HG03280 (cell line): ENCODE data around the gene ULK1.
"Not testable (repeated sequence)": the region's sequence is repeated elsewhere in the genome, so short reads cannot be mapped to it uniquely, and the experiment has no call there.

ENCODE experiments used
- ATAC-seq: cut with Tn5 transposase; IDR thresholded peaks from one replicate; pipeline ENCODE4 v1.9.1; 2021; ENCODE audit warnings: mild to moderate bottlenecking, moderate library complexity; ENCODE audit not compliant: unreplicated experiment

ULK1 gene

GRCh38 chr12:131941116-131941986 is 46.9 kb downstream of the ULK1 start:
- no peak for ATAC-seq

- no peak for ATAC-seq
Observed at GRCh38 chr12:131941987-131942341, 47.5 kb downstream of the ULK1 start.

GRCh38 chr12:131942671-131943070 is 48.2 kb downstream of the ULK1 start:
- no peak for ATAC-seq

GRCh38 chr12:131943389-131943788 is 49.0 kb downstream of the ULK1 start:
- ATAC-seq: no peak

GRCh38 chr12:131943876-131944275 is 49.5 kb downstream of the ULK1 start:
- no peak for ATAC-seq

- ATAC-seq: no peak
Observed at GRCh38 chr12:131944601-131945251, 50.3 kb downstream of the ULK1 start.

DNA sequence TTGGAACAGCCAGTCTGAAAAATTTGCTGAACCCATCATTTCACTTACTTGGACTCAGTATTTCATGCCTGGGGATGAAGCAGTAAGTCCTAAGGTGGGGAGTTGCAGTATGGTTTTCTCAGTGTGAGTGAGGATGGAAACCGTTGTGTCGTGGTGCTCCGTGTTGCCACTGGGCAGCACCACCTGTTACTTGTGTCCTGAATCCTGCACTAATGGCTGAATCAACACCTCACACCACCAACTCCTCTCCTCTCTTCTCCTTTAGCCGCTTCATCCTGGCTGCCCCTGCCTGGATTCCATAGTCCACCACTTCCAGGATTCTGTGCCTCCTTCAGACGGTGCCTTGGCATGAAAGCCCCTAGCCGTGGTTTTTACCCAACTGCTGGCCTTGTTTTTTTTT is 52.3 kb downstream of the ULK1 start:
- ATAC-seq: no peak

DNA sequence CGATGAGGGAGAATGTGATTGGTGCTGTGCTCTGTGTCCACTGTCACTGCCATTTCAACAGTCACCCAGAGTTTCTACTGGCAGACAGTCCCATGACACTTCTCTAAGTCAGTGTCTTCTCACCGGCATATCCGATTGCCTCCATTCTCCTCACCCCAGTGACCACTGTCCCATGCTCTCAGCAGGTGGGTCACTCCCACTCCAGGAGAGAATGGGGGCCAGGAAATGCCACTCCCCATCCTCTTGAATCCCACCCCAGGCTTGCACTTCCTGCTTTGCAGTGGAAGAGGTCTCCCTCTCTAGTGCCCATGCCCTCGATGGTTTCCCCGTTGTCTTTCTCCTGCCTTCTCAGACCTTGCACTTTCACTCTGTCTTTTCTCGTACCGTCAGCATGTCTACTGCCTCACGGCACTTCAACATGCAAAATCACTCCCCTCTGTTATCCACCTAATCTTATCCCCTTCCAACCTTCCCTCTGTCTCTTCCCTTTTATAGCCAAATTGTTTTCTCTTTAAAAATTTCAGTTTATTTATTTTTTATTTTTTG is 53.1 kb downstream of the ULK1 start:
- ATAC-seq: no peak

DNA sequence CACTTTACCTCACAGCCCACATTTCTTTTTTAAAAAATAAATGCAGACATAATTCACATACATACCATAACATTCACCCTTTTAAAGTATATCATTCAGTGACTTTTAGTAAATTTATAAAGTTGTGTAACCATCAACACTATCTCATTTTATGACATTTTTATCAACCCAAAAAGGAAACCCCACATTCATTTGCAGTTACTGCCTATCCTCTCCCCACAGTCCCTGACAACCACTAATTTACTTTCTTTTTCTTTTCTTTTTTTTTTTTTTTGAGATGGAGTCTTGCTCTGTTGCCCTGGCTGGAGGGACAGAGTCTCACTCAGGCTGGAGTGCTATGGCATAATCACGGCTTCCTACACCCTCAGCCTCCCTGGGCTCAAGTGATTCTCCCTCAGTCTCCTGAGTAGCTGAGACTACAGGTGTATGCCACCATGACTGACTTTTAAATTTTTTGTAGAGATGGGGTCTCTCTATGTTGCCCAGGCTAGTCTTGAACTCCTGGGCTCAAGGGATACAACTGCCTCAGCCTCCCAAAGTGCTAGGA is 53.8 kb downstream of the ULK1 start:
- no peak for ATAC-seq

DNA sequence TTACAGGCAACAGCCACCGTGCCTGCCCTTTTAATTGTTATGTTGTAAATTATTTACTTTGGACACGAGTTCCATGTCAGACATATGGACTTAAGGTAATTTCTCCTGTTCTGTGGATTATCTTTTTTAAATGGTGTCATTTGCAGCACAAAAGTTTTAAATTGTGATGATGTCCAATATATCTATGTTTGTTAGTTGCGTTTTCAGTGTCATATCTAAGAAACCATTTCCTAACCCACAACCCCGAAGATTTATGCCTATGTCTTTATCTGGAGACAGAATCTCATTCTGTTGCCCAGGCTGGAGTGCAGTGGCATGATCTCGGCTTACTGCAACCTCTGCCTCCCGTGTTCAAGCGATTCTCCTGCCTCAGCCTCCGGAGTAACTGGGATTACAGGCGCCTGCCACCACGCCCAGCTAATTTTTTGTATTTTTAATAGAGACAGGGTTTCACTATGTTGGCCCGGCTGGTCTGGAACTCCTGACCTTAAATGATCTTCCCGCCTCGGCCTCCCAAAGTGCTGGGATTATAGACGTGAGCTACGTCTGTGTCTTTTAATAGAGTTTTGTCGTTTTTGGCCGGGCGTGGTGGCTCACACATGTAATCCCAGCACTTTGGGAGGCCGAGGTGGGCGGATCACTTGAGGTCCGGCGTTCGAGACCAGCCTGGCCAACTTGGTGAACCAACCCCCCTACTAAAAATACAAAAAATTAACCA is 54.5 kb downstream of the ULK1 start:
- ATAC-seq: not testable (repeated sequence)

DNA sequence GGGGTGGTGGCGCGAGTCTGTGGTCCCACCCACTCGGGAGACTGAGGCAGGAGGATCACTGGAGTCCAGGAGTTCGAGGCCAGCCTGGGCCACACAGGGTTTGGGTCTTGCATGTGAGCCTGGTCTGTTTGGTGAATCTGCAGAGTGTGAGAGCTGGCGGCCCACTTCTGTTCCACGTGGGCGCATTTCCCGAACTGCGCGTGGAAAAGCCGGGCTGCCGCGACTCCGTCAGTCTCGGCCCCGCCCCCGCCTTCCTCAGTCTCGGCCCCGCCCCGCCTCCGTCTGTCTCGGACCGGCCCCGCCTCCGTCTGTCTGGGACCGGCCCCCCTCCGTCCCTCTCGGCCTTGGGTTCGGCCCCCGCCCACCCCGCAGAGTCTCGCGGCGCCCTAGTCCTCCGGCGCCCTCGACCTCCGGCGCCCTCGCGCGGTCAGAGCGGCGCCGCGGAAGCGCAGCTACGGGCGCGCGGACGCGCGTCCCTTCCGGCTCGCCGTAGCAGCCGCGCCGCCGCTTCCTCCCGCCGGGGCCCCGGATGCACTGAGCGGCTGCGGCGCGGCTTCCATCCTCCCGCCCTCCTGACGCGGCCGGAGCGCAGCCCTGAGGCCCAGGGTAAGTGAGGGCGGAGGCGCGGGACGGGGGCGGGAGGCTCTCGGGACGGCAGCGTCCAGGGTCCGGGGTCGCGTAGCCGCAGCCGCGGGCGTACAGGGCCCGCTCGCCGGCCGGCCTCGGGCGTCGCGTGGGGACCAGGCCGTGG is 55.2 kb downstream of the ULK1 start, which contains the start of gene EP400:
TSS of gene EP400 (plus strand) at position 512 of the 751 bp plus-strand sequence. CDS start 10,678 bp downstream, outside the sequence.
- peak; percentile 92 for ATAC-seq

- peak; percentile 26 for ATAC-seq
Observed at GRCh38 chr12:131950182-131950913, 55.9 kb downstream of the ULK1 start.

DNA sequence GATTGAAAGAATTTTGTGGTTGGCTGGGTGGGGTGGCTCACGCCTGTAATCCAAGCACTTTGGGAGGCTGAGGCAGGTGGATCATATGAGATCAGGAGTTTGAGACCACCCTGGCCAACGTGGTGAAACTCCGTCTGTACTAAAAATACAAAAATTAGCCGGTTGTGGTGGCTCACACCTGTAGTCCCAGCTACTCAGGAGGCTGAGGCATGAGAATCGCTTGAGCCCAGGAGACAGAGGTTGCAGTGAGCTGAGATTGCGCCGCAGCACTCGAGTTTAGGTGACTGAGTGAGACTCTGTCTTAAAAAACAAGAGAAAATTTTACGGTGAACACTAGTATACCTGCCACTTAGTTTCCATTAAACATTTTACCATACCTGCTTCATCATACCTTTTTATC is 59.4 kb downstream of the ULK1 start:
- ATAC-seq: not testable (repeated sequence)

GRCh38 chr12:131954460-131954859 is 60.0 kb downstream of the ULK1 start:
- ATAC-seq: not testable (repeated sequence)

- no peak for ATAC-seq
Observed at GRCh38 chr12:131959116-131959515, 64.7 kb downstream of the ULK1 start.

GRCh38 chr12:131959641-131960589 is 65.5 kb downstream of the ULK1 start:
- ATAC-seq: no peak

GRCh38 chr12:131960590-131961325 is 66.3 kb downstream of the ULK1 start:
- ATAC-seq: not testable (repeated sequence)

- ATAC-seq: not testable (repeated sequence)
Observed at GRCh38 chr12:131961328-131961727, 66.9 kb downstream of the ULK1 start.
